ENCODE data around the gene NEURL1. TPM values are rescaled to one million over a fixed set of nuclear protein-coding genes. Genes with fewer than 3 reads are reported as not detected.

Gene NEURL1
- total RNA-seq, 1 experiment from 2014 or later: 0.10 TPM

- H3K4me3 ChIP-seq (ENCODE audit: low read depth in 2 of 2, low read length in 2 of 2): no peak overlapping the region
- TF ChIP-seq TCF7L2 (IDR thresholded peaks at IDR 0.05; ENCODE audit: low read depth, low read length) (no peak), POLR2AphosphoS5 (IDR thresholded peaks at IDR 0.05; ENCODE audit: low read depth, low read length) (0 out of 2 replicates have a peak, but pooled peaks have one; percentile 29), REST (IDR thresholded peaks at IDR 0.05; ENCODE audit: insufficient read depth in 1 of 2, low read depth in 2 of 2, low read length in 1 of 2) (no peak)
- in situ Hi-C loops (cut with HindIII; ENCODE audit: low pct_unique_long_range_greater_than_20kb, low sequenced_read_pairs): no loop called here
- no TSS peak for BruUV-seq (replicated peaks)
- H3K27me3 ChIP-seq (ENCODE audit: control insufficient read depth, insufficient read depth, low read length): no peaks in the 10 kb centered on the region
- CTCF ChIA-PET: no interaction called here
- H3K4me1 ChIP-seq (ENCODE audit: control insufficient read depth, insufficient read depth, low read length): peaks cover 14% of the 10 kb centered on the region
- intact Hi-C loops (cut with micrococcal nuclease; ENCODE audit: unreplicated experiment): no loop called here
- no peaks in the 10 kb centered on the region for H3K9me3 ChIP-seq (ENCODE audit: control insufficient read depth, insufficient read depth, low read depth, low read length)
- peaks cover 30% of the 10 kb centered on the region; the same call in 1 of the 2 replicates for H3K36me3 ChIP-seq (ENCODE audit: control insufficient read depth, insufficient read depth, low read length)
- no peak for ATAC-seq
- no peak for DNase-seq (ENCODE audit: low read depth, low spot score)
- H3K27ac ChIP-seq (ENCODE audit: low read length): no peak overlapping the region
- POLR2A ChIA-PET: no interaction called here
These were observed 46.3 kb upstream of the NEURL1 start for GRCh38 chr10:103447187-103447586.

GRCh38 chr10:103448746-103449145 is 44.8 kb upstream of the NEURL1 start:
- peaks cover 18% of the 10 kb centered on the region; the same call in 1 of the 2 replicates for H3K36me3 ChIP-seq (ENCODE audit: control insufficient read depth, insufficient read depth, low read length)
- H3K27ac ChIP-seq (ENCODE audit: low read length): no peak overlapping the region
- H3K4me1 ChIP-seq (ENCODE audit: control insufficient read depth, insufficient read depth, low read length): peaks cover 17% of the 10 kb centered on the region
- no peak overlapping the region for H3K4me3 ChIP-seq (ENCODE audit: low read depth in 2 of 2, low read length in 2 of 2)
- intact Hi-C loops (cut with micrococcal nuclease; ENCODE audit: unreplicated experiment) (no loop called here), in situ Hi-C loops (cut with HindIII; ENCODE audit: low pct_unique_long_range_greater_than_20kb, low sequenced_read_pairs) (no loop called here)
- no peaks in the 10 kb centered on the region for H3K27me3 ChIP-seq (ENCODE audit: control insufficient read depth, insufficient read depth, low read length)
- no TSS peak for BruUV-seq (replicated peaks)
- CTCF ChIA-PET: no interaction called here
- no peaks in the 10 kb centered on the region for H3K9me3 ChIP-seq (ENCODE audit: control insufficient read depth, insufficient read depth, low read depth, low read length)
- POLR2A ChIA-PET: no interaction called here
- no peak for ATAC-seq
- TF ChIP-seq REST (IDR thresholded peaks at IDR 0.05; ENCODE audit: insufficient read depth in 1 of 2, low read depth in 2 of 2, low read length in 1 of 2) (no peak), SIN3A (IDR thresholded peaks at IDR 0.05; ENCODE audit: borderline replicate concordance, insufficient read depth, low read depth, low read length) (no peak), TCF7L2 (IDR thresholded peaks at IDR 0.05; ENCODE audit: low read depth, low read length) (no peak), CTCF (IDR thresholded peaks at IDR 0.05) (no peak), POLR2AphosphoS5 (IDR thresholded peaks at IDR 0.05; ENCODE audit: low read depth, low read length) (no peak)
- no peak for DNase-seq (ENCODE audit: low read depth, low spot score)
